HL-60/S4 treated with retinoic acid at 250 ng/mL for 4 days and 3 days (cell line): ENCODE data around the gene FGA.

ENCODE experiments used
- in situ Hi-C: fragments of 300-500 bp; cut with MboI; formaldehyde crosslinking; loops from 2 replicates; pipeline ENCODE4 v1.7.0; 2022; ENCODE audit warnings: low sequenced_read_pairs

The FGA gene

GRCh38 chr4:154542271-154542879 lies 48.2 kb downstream of the FGA start:
- in situ Hi-C loops, result no loop called here
